ENCODE data around the gene CACNA1I.

Gene CACNA1I

GRCh38 chr22:39568278-39568981 is 2.1 kb upstream of the CACNA1I start:
- DNase-seq (ENCODE audit: low read depth in 3 of 3), result no peak

DNA sequence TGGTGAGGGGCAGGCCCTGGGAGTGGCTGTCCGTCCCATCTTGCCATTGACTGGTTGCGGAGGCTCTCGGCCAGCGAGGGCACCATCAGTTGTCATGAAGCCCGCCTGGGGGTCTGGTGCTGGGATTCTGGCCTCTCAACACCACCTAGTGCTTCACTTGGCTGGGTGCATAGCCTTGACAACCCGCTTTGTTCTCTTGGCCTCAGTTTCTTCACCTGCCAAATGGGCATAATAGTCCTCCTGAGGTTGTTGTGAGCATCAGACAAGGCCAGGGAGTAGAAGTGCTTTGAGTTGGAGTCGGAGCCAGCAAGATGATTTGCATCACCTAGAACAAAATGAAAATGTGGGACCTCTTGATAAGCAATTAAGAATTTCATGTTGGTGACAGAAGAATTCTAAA is 1.5 kb upstream of the CACNA1I start:
- DNase-seq (ENCODE audit: low read depth in 3 of 3), result no peak

GRCh38 chr22:39570226-39570625 is 327 bp upstream of the CACNA1I start:
- DNase-seq (ENCODE audit: low read depth in 3 of 3), result no peak

GRCh38 chr22:39571538-39571937 is 985 bp downstream of the CACNA1I start:
- no peak for DNase-seq (ENCODE audit: low read depth in 3 of 3)

GRCh38 chr22:39574779-39575551 is 4.4 kb downstream of the CACNA1I start:
- no peak for DNase-seq (ENCODE audit: low read depth in 3 of 3)

DNA sequence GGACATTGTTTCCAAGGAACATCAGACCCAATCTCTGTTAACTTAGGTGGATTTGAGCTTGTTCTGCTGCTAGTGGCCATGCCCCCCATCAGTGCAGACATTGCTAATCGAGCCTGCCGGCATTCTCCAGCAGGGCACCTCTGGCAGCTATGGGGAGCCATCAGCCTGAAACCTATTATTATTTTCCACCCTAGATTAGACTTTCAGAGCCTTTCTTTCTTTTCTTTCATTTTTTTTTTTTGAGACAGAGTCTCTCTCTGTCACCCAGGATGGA is 4.9 kb downstream of the CACNA1I start:
- no peak for DNase-seq (ENCODE audit: low read depth in 3 of 3)

- no peak for DNase-seq (ENCODE audit: low read depth in 3 of 3)
Measured at GRCh38 chr22:39576027-39576426, 5.5 kb downstream of the CACNA1I start.

- DNase-seq (ENCODE audit: low read depth in 3 of 3), result no peak
Measured at GRCh38 chr22:39577366-39577765, 6.8 kb downstream of the CACNA1I start.

GRCh38 chr22:39577900-39578299 is 7.3 kb downstream of the CACNA1I start:
- DNase-seq (ENCODE audit: low read depth in 3 of 3), result no peak

GRCh38 chr22:39580006-39580441 is 9.5 kb downstream of the CACNA1I start:
- DNase-seq (ENCODE audit: low read depth in 3 of 3), result no peak

- DNase-seq (ENCODE audit: low read depth in 3 of 3), result no peak
Measured at GRCh38 chr22:39580795-39581194, 10.2 kb downstream of the CACNA1I start.

DNA sequence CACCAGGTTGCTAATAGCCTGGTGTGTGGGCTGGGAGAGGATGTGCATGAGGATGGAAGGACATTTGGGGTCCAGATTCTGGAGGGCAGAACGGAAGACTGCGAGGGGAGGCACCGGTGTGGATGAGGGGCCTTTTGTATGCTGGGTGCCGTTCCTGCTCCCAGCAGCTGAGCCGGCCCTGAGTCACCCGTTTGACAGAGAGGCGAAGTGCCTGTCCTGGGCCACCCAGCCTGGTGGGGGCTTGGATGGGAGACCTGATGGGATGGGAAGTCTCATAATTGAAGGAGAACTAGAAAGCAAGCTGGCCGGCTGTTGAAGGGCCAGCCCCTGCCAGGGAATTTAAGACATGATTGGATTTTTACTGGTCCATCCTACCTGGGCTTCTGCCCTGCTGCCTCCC is 10.8 kb downstream of the CACNA1I start:
- DNase-seq (ENCODE audit: low read depth in 3 of 3), result no peak

DNA sequence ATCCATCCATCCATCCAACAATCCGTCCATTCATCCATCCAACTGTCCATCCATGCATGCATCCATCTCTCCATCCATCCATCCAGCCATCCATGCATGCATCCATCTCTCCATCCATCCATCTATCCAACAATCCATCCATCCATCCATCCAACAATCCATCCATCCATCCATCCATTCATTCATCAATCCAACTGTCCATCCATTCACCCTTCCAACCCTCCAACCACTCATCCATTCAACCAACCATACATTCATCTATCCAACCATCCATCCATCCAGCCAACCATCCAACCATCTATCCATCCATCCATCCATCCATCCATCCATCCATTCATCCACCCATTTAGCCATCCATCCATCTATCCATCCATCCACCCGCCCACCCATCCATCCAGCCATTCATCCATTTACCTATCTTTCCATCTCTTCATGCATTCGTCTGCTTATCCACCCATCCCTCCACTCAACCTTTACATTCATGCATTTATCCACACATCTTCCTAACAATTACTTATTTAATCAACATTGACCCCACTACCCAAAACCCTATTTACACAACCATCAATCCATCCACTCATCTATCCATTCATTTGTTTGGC is 12.6 kb downstream of the CACNA1I start:
- no peak for DNase-seq (ENCODE audit: low read depth in 3 of 3)

DNA sequence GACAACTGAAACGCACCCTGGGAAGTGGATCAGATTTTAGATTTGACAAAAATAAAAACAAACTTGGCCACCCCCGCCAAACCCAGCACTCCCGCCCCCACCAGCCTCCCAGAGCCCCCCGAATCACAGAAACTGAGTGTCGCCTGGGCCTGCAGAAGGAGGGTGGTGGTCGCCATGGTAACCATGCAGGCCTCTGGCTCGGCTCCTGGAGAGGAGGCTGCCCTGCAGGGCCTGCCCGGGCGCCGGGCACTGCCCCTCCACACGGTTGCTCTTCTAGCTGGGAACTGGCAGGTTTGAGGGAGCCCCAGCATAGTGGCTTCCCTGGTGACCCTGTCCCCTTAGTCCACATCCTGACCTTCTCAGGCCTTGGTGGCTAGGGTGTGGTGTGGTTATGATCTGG is 19.3 kb downstream of the CACNA1I start:
- DNase-seq (ENCODE audit: low read depth in 3 of 3), result no peak

DNA sequence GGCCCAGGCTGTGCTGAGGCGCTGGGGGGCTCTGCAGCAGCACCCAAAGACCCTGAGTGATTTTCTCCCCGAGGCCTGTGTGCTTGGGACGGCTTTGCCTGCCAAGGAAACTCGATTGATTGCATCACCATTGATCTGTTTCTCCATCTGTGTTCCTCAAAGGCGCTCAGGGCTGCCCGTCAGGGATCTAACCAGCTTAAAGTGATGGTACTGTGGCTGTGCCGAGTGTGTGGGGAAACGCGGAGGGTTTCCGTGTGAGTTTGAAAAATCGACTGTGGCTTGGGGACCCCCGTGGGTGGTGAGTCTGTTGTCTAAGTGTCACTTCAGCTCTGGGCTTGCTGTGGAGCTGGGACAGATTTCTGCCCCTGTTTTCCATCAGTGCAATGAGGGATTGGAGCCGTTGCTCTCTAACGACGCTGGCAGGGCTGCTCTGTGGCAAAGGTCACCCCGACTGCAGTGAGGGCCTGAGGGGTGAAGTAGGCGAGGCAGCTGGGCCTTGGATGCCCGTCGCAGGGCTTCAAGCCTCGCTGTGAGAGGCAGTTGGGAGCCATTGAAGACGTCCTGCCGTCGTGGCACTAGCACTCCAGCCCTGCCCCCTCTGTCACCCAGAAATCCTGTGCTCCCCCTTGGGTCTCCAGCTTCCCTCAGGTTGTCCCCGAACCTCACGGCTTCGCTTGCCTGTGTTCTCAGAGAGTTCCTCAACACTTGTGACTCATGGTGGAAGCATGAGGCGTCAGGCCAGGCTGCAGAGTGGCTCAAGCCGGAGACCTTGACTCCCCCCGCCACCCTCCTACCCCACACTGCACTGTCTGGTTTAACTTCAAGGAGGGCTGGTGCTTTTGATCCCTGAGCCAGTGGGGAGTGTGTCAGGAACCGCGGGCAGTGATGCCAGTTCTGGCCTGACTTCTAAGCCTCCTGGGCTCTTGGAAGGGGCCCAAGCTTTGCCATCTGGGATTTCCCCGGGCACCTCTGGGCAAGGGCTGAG is 21.8 kb downstream of the CACNA1I start:
- no peak for DNase-seq (ENCODE audit: low read depth in 3 of 3)

GRCh38 chr22:39593066-39593930 is 22.7 kb downstream of the CACNA1I start:
- no peak for DNase-seq (ENCODE audit: low read depth in 3 of 3)

DNA sequence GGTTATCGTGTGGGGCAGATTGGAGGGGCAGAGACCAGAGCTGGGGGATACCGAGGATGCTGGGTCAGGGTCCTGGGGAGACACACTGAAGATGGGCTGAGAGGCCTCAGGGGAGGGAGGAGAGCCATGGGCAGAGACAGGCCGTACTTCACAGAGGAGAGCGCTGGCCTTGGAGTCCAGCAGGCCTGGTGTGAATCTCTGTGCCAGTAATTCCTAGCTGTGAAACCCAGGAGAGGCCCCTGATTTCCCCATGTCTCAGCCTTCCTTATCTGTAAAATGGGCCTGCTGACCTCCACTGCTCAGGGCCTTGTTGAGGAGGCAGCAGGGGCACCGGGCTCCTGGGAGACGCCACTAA is 23.4 kb downstream of the CACNA1I start:
- no peak for DNase-seq (ENCODE audit: low read depth in 3 of 3)

GRCh38 chr22:39594411-39594810 is 23.9 kb downstream of the CACNA1I start:
- DNase-seq (ENCODE audit: low read depth in 3 of 3), result no peak

- no peak for DNase-seq (ENCODE audit: low read depth in 3 of 3)
Measured at GRCh38 chr22:39595622-39596172, 25.1 kb downstream of the CACNA1I start.

- DNase-seq (ENCODE audit: low read depth in 3 of 3), result no peak
Measured at GRCh38 chr22:39596601-39597000, 26.0 kb downstream of the CACNA1I start.

All from stimulated activated CD4-positive, alpha-beta T cell treated with anti-CD3 and anti-CD28 coated beads, TNF-alpha, amount 100 ng/mL, for 24 hours (primary cell).